Mucosa of descending colon (tissue), 3 donors: ENCODE measurements around the gene UBQLN1. TPM values are rescaled to one million over a fixed set of nuclear protein-coding genes. Genes with fewer than 3 reads are reported as not detected.
"Not testable (repeated sequence)": the region's sequence is repeated elsewhere in the genome, so short reads cannot be mapped to it uniquely, and the experiment has no call there.

Source experiments
- ATAC-seq: fragments of 200-7000 bp; cut with Tn5 transposase; one replicate; pipeline ENCODE4 v1.9.1; 2020; ENCODE audit warnings: mild to moderate bottlenecking, moderate library complexity
- DNase-seq, 3 donors: peaks; one replicate each; pipeline ENCODE4 v3.0.0-alpha.2; 2020
- H3K36me3 ChIP-seq: fragments of 200-600 bp; one replicate; pipeline ENCODE4 v1.8.0; 2021; ENCODE audit warnings: low read depth, mild to moderate bottlenecking
- H3K4me1 ChIP-seq: fragments of 200-600 bp; one replicate; pipeline ENCODE4 v1.8.0; 2021; ENCODE audit warnings: low read depth, mild to moderate bottlenecking
- H3K4me3 ChIP-seq: fragments of 200-600 bp; one replicate; pipeline ENCODE4 v1.8.0; 2021; ENCODE audit warnings: mild to moderate bottlenecking
- H3K9me3 ChIP-seq: fragments of 200-600 bp; one replicate; pipeline ENCODE4 v1.8.0; 2021; ENCODE audit warnings: mild to moderate bottlenecking
- CTCF ChIP-seq: fragments of 200-600 bp; IDR thresholded peaks from one replicate; pipeline ENCODE4 v1.8.0; 2022; ENCODE audit warnings: antibody characterized with exemption, mild to moderate bottlenecking
- intact Hi-C, 2 donors: fragments of 100-400 bp; cut with DNase I in 1 of 2; cut with micrococcal nuclease in 1 of 2; formaldehyde crosslinking; loops; one replicate each; pipeline versions ENCODE4 v1.11.0 to v1.11.1; 2022; cut with DNase I, micrococcal nuclease
- long read RNA-seq, 2 donors: library from polyadenylated mRNA; unstranded; transcript quantifications; one replicate each; pipeline ENCODE4 v2.0.0, GENCODE V29; 2019 to 2021
- total RNA-seq, 3 donors: library from RNA; stranded (reverse); fragmentation: NEBNext Ultra II Directional in 2 of 3; extraction: Animal tissue kit (Norgen Biotek cat#: 25700) in 2 of 3; gene quantifications; one replicate each; pipeline versions ENCODE4 v1.2.1 to v1.2.4, GENCODE V29; 2021 to 2023
- donor health status: DM: no; HTN: no; CAD: no; lungs with moderate emphysema.
- donor health status: DM: no; HTN: no; CAD: no.
- donor health status: DM: no; HTN: yes; CAD: no.

UBQLN1 gene
- total RNA-seq = 10 to 100 TPM; 74.3 to 100.0 (median 80.6) TPM
- long read RNA-seq, donor 1, full-length matches to known transcripts = 19 of 27 reads
- long read RNA-seq, donor 1, partial matches to known transcripts = 4 of 27 reads
- long read RNA-seq, donor 1, other reads (novel, unspliced or antisense) = 4 of 27 reads
- long read RNA-seq, donor 2, full-length matches to known transcripts = 7 of 15 reads
- long read RNA-seq, donor 2, partial matches to known transcripts = 5 of 15 reads
- long read RNA-seq, donor 2, other reads (novel, unspliced or antisense) = 3 of 15 reads

- TF ChIP-seq CTCF = no peak
- Histone ChIP-seq H3K9me3 (no peaks in the 10 kb centered on the region), H3K4me1 (peaks cover 11% of the 10 kb centered on the region), H3K4me3 (peak within 1 kb of the TSS; percentile 91), H3K36me3 (no peaks in the 10 kb centered on the region)
- ATAC-seq (peak; percentile 97), DNase-seq (peak; percentile 93 to 98 (median 95))
- intact Hi-C loops = no loop called here
Observed at GRCh38 chr9:83707768-83708514, at the start of gene UBQLN1. Gene UBQLN1 (minus strand): TSS chr9:83707958. CDS start chr9:83707679, 279 bp downstream.

GRCh38 chr9:83754383-83754977 lies 46.7 kb upstream of the UBQLN1 start:
- DNase-seq (no peak), ATAC-seq (no peak)
- Histone ChIP-seq H3K36me3 (no peaks in the 10 kb centered on the region), H3K9me3 (no peaks in the 10 kb centered on the region), H3K4me1 (no peaks in the 10 kb centered on the region), H3K4me3 (no peak overlapping the region)
- TF ChIP-seq CTCF = no peak
- intact Hi-C loops = no loop called here

DNA sequence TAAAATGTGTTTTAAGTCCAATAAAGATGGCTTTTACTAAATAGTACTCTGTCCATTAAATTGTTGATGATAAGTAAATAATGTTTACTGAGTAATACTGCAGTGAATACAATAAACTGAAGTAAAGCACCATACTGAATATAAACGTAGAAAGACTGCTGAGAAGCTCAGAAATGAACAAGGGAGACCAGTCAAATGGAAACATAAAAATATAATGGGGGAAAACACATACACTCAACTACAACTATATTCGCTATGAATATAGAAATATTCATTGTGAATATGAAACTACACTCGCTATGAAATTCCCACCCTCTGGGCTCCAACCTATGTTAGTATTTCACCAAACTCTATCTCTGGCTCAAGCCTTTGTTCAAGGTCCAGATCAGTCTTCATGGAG lies 41.9 kb upstream of the UBQLN1 start:
- DNase-seq (no peak), ATAC-seq (no peak)
- intact Hi-C loops = no loop called here
- Histone ChIP-seq H3K36me3 (no peaks in the 10 kb centered on the region), H3K9me3 (no peaks in the 10 kb centered on the region), H3K4me3 (no peak overlapping the region), H3K4me1 (no peaks in the 10 kb centered on the region)
- TF ChIP-seq CTCF = no peak

GRCh38 chr9:83744206-83744605 lies 36.4 kb upstream of the UBQLN1 start:
- Histone ChIP-seq H3K36me3 (no peaks in the 10 kb centered on the region), H3K4me3 (no peak overlapping the region), H3K9me3 (no peaks in the 10 kb centered on the region), H3K4me1 (no peaks in the 10 kb centered on the region)
- DNase-seq (peak in 1 of 3 donors; percentile 26), ATAC-seq (no peak)
- intact Hi-C loops = no loop called here
- TF ChIP-seq CTCF = no peak

DNA sequence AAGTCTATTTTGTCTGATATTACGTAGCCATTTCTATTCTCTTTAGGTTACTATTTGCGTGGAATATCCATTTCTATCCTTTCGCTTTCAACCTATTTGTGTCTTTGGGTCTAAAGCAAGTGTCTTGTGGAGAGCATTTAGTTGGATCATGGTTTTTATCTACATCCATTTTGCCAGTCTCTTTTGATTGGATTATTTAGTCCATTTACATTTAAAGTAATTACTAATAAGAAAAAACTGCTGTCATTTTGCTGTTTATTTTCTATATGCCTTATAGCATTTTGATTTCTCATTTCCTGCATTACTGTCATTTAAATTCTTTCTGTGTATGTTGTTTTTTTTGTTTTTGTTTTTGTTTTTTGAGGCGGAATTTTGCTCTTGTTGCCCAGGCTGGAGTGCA lies 26.0 kb upstream of the UBQLN1 start:
- DNase-seq = no peak
- no peak for TF ChIP-seq CTCF
- intact Hi-C loops = no loop called here
- Histone ChIP-seq H3K4me3 (no peak overlapping the region), H3K4me1 (no peaks in the 10 kb centered on the region), H3K9me3 (no peaks in the 10 kb centered on the region), H3K36me3 (no peaks in the 10 kb centered on the region)
- ATAC-seq = no peak

GRCh38 chr9:83728591-83729368 lies 21.0 kb upstream of the UBQLN1 start:
- DNase-seq, ATAC-seq, H3K9me3 ChIP-seq, intact Hi-C loops, H3K36me3 ChIP-seq, H3K4me3 ChIP-seq, H3K4me1 ChIP-seq: not testable (repeated sequence)
